Tibial nerve (tissue), 4 donors: ENCODE data around the gene SATB1.
"Not testable (repeated sequence)": the region's sequence is repeated elsewhere in the genome, so short reads cannot be mapped to it uniquely, and the experiment has no call there.

Experiments
- CTCF ChIP-seq, 5 experiments: fragments of 200-600 bp in 3 of 5; fragments of 450-650 bp in 2 of 5; sonication (generic) in 3 of 5; IDR thresholded peaks; one replicate each; pipeline ENCODE4 v1.5.1; 2016 to 2019; ENCODE audit warnings: antibody characterized with exemption in 5 of 5, mild to moderate bottlenecking in 3 of 5, moderate library complexity in 2 of 5
- EP300 ChIP-seq, 2 donors: sonication (generic); formaldehyde crosslinking; IDR thresholded peaks; one replicate each; pipeline ENCODE4 v1.6.1; 2017; ENCODE audit warnings: antibody characterized with exemption in 2 of 2, mild to moderate bottlenecking in 1 of 2

GRCh38 chr3:18449618-18450017 lies 24.5 kb upstream of the SATB1 start:
- TF ChIP-seq CTCF, EP300 (IDR thresholded peaks at IDR 0.05): not testable (repeated sequence)
